HTERT RPE-1 (cell line): ENCODE measurements around the gene NOL6.
"Not testable (repeated sequence)": the region's sequence is repeated elsewhere in the genome, so short reads cannot be mapped to it uniquely, and the experiment has no call there.

ENCODE experiments used
- in situ Hi-C: fragments of 300-500 bp; cut with MboI; formaldehyde crosslinking; loops from 4 replicates; pipeline ENCODE4 v1.14.3; 2020; ENCODE audit warnings: low sequenced_read_pairs

The NOL6 gene, protein sequence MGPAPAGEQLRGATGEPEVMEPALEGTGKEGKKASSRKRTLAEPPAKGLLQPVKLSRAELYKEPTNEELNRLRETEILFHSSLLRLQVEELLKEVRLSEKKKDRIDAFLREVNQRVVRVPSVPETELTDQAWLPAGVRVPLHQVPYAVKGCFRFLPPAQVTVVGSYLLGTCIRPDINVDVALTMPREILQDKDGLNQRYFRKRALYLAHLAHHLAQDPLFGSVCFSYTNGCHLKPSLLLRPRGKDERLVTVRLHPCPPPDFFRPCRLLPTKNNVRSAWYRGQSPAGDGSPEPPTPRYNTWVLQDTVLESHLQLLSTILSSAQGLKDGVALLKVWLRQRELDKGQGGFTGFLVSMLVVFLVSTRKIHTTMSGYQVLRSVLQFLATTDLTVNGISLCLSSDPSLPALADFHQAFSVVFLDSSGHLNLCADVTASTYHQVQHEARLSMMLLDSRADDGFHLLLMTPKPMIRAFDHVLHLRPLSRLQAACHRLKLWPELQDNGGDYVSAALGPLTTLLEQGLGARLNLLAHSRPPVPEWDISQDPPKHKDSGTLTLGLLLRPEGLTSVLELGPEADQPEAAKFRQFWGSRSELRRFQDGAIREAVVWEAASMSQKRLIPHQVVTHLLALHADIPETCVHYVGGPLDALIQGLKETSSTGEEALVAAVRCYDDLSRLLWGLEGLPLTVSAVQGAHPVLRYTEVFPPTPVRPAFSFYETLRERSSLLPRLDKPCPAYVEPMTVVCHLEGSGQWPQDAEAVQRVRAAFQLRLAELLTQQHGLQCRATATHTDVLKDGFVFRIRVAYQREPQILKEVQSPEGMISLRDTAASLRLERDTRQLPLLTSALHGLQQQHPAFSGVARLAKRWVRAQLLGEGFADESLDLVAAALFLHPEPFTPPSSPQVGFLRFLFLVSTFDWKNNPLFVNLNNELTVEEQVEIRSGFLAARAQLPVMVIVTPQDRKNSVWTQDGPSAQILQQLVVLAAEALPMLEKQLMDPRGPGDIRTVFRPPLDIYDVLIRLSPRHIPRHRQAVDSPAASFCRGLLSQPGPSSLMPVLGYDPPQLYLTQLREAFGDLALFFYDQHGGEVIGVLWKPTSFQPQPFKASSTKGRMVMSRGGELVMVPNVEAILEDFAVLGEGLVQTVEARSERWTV

DNA sequence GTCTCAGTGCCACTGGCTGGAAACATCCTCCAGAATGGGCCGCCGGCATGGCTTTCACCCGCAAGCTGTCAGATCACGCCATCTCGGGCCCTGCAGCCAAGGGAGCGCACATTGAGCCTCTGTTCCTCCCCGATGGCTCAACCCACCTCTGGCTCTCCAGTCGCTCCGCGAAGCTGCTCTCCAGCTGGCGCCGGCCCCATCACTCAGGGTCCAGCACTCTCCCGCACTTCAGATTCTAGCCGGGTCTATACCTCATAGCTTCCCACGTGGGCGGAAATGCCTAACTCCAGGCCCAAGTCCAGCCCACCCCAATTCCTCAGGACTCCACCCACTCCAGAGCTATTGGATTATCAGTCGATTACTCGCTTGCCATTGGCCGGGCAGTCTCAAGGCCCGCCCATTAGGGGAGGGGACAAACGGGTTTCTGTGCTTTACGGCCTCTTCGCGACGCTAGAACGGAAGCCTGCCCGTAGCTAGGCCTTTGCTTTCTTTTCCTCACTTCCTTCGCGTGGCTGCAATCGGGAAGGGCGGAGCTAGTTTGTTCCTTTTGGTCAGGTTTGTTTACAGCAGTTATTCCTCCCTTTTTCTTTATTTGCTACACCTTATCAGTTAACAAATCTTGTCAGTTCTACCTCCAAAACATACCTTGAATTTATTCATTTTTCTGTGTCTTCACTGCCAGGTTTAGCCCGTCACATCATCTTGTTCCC lies at the start of gene NOL6:
Gene NOL6, minus strand, starts transcription at position 282 of the 710 bp plus-strand sequence. Its CDS starts 82 bp downstream, at position 200.
- in situ Hi-C loops, result no loop called here

DNA sequence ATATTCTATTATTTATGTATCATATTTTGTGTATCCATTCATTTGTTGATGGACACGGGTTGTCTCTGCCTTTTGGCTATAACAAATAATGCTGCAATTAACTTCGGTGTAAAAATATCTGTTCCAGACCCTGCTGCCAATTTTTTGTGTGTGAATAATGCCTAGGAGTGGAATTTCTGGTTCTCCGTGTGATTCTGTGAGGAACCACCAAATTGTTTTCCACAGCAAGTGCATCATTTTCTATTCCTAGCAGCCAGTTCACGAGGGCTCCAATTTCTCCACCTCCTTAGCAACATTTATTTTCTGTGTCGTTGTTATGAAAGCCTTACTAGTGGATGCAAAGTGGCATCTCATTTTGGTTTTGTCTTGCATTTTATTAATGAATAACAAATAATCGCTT lies 48.1 kb upstream of the NOL6 start:
- in situ Hi-C loops, result not testable (repeated sequence)

DNA sequence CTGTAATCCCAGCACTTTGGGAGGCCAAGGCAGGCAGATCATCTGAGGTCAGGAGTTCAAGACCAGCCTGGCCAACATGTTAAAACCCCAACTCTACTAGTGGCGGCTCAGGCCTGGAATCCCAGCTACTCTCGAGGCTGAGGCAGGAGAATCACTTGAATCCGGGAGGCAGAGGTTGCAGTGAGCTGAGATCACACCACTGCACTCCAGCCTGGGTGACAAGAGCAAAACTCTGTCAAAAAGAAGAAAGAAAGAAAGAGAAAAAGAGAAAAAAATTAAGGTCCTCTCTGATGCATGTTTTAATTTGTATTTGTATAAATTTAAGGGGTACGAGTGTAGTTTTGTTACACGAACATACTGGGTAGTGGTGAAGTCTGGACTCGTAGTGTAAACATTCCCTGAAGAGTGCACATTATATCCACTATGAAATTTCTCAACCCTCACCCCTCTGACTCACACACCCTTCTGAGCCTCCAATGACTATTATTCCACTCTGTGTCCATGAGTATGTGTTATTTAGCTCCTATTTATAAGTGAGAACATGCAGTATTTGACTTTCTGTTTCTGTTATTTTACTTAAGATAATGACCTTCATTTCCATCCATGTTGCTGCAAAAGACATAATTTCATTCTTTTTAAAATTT lies 44.3 kb upstream of the NOL6 start:
- in situ Hi-C loops, result not testable (repeated sequence)

DNA sequence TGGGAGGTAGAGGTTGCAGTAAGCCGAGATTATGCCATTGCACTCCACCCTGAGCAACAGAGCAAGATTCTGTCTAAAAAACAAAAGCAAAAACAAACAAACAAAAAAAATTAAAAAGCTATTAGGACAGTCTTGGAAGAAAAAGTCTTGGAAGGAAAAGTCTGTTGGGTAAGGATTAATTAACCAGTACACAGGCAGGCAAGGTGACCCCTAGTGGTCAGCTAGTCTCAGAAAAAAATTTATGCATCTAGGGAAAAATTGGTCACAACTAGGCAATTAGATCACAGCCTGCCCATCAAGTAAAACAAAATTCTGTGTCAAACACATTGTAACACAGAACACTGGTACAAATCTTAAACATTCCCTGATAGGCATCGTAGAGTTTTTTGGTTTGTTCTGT lies 43.6 kb upstream of the NOL6 start:
- in situ Hi-C loops, result no loop called here

DNA sequence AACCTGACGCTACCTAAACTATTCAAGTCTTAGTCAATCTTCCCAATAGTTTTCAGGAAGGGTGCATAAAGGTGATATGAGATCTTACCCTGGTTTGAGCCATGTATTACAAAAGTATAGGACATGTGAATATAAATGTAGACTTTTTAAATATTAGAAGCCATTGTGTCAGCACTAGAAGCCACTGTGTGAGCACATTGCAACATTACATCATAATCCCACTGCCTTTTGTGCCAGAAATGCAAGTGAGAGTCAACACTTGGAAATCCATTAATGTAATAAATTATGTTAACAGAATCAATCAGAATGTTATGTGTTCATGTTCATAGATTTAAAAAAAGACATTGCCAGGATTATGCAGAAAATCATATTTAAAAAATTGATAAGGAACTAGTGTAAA lies 42.7 kb upstream of the NOL6 start:
- in situ Hi-C loops, result not testable (repeated sequence)

DNA sequence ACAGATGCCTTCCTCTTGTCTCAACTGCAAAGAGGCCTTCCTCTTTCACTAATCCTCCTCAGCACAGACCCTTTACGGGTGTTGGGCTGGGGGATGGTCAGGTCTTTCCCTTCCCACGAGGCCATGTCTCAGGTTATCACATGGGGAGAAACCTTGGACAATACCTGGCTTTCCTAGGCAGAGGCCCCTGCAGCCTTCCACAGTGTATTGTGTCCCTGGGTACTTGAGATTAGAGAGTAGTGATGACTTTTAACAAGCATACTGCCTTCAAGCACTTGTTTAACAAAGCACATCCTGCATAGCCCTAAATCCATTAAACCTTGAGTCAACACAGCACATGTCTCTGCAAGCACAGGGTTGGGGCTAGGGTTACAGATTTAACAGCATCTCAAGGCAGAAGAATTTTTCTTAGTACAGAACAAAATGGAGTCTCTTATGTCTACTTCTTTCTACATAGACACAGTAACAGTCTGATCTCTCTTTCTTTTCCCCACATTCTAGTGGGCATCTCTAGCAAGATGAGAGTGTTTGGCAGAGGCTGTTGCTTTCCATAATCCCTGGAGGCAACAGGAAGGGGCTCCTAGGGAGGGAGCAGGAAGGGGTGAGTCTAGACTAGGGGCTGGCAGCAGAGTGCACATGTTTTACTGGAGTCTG lies 41.7 kb upstream of the NOL6 start:
- in situ Hi-C loops, result not testable (repeated sequence)

DNA sequence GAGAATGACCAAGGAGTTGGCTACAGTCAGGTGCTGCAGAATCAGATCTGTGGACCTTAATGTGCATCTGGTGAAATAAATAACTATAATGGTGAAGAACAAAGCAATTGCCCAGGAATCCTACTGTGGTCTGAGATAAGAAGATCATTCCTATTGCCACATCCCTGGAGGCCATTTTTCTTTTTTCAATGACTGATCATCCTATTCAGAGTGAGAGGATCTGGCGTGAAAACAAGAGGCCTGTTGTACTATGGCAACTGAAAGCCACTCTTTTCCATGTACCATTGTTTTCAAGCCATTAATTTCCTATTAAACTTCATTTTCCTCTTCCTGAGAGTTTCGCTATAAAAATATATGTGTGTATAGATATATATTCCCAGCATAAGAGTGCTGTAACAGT lies 38.8 kb upstream of the NOL6 start:
- in situ Hi-C loops, result not testable (repeated sequence)

DNA sequence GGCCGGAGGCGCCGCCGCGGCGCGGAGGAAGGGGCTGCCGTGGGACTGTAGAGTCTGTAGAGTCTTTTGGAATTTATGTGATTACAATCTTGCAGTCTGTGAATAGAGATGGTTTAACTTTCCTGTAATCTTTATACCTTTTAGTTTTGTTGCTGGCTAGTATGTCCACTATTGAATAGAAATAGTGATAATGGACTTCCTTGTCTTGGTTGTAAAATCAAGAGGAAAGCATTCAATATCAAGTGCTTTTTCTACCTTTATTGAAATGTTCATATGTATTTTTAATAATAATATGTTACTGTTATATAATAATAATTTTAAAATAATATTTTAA lies 37.4 kb upstream of the NOL6 start:
- in situ Hi-C loops, result not testable (repeated sequence)

DNA sequence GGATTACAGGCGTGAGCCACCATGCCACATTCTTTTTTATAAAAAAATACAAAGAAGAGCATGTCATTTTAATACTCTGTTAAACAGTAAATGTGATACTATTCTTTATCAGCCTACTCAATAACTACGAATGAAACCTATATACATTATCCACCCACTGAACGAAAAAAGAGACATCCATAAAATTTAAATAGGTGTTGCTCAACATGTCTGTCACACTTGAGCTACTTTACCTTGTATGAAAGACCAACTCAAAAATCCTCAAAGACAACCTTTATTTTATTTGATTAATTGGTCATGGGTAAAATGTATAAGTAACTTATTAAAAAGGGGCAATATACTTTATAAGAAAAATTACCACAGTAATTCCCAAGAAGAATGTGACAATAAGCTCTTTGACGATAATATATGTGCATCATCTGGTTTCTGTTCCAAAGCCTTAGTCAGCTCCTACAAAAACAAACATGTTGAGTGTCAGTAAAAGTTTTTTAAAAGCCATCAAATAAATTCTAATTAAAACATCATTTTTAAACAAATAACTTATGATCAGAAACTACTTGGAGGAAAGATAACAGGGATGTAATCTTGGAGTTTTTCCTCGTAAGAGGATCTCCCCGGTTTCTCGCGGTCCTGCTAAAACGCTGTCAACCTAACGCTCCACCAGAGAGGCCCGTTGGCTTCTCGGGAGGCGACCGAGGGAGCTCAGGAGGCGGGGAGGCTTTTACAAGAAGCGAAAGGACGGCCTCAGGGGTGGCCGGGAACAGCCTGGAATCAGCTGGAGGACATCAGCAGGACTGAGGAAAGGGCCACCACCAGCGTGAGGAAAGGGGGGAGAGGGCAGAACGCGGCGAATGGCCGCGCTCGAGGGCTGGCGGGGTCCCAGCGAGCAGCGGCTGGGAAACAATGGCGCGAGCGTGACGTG lies 36.8 kb upstream of the NOL6 start:
- in situ Hi-C loops, result no loop called here

DNA sequence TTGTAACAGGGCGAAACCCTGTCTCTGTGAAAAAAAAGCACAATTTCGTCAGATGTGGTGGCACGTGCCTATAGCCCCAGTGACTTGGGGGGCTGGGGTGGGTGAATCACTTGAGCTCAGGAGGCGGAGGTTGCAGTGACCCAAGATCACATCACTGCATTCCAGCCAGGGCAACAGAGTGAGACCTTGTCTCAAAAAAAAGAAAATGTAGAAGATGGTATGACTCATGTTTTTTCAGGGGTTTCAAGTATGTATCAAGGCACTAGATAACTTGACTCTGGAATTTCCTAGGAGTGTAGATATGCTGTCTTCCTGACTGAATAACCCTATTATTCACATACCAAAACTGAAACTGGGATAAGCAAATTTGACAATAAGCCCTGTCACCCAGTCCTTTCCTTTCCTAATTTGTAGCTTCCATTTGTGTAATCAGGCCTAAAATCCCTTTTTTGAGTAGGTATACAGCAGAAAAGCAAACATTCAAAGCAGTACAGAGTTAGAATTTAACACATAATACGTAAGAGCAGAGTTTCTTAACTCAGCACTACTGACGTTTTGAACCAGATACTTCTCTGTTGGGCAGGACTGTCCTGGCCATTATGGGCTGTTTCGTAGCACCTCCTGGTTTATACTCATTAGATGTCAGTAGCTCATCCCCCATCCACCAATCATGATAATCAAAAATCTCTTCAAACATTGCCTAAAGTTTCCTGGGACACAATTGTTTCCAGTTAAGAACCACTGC lies 33.1 kb upstream of the NOL6 start:
- in situ Hi-C loops, result no loop called here

DNA sequence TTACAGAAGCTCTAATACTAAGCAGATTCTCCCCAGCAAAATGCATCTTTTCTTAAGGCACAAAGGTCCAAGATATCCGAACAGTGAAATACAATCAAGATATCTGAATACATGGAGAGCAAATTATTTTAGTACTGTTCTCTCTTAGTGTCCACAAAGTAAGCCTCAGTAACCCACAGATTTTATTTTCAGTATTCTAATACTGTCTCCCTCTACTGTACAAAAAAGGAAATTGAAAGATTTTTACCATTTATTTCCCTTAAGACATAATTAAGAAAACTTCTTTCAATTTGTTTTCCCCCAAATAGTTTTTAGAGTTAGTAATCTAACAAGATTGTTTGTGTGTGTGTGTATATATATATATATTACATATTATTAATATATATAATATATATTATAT lies 24.7 kb upstream of the NOL6 start:
- in situ Hi-C loops, result no loop called here

DNA sequence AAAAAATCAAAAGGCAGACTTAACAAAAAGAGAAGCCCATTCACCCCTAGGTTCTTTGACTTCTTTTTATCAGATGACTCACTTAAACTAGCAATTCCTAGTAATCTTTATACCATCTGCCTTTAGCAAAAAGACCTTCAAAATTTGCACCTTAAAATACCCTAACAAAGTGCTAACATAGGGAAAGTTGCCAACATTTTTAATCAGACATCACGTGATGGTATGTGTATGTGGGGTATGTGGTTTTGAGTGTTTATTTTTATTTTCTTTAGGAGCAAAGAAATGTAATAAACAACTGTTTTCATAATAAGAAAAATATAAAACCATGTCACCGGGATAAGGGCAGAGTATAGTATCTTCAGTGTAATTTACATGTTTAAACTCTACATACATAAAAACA lies 20.1 kb upstream of the NOL6 start:
- in situ Hi-C loops, result not testable (repeated sequence)

DNA sequence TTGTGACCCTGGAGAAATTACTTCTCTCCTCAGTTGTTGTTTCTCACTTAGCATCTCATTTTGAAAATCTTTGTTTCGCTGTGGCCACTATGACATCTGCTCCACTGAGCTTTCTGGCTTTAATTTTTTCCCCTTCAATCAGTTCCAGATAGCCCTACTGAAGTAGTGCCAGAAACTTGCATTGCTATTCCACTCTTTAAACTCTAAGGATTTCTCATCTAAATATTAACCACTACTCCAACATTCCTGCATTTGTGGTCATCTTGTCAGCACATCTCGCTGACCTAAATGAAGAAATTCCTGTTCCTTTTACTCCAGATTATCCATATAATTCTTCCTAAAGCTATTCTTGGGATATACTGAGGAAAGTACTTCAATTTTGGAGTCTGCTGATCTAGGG lies 15.3 kb upstream of the NOL6 start:
- in situ Hi-C loops, result no loop called here

DNA sequence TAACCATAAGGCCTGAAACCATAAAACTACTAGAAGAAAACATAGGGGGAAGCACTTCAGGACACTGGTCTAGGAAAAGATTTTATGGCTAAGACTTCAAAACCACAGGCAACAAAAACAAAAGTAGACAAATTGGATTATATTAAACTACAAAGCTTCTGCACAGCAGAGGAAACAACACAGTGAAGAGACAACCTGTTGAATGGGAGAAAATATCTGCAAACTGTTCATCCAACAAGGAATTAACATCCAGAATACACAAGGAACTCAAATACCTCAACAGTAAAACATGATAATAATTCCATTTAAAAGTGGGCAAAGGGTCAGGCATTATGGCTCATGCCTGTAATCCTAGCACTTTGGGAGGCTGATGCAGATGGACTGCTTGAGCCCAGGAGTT lies 11.6 kb upstream of the NOL6 start:
- in situ Hi-C loops, result not testable (repeated sequence)

DNA sequence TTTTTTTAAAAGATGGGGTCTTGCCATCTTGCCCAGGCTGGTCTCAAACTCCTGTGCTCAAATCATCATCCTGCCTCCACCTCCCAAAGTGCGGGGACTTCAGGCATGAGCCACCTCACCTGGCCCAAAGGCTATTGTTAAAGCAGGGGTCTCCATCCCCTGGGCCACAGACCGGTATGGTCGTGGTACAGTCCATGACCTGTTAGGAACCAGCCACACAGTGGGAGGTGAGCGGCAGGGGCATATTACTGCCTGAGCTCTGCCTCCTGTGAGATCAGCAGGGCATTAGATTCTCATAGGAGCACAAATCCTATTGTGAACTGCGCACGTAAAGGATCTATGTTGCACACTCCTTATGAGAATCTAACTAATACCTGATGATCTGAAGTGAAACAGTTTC lies 7.3 kb upstream of the NOL6 start:
- in situ Hi-C loops, result no loop called here

DNA sequence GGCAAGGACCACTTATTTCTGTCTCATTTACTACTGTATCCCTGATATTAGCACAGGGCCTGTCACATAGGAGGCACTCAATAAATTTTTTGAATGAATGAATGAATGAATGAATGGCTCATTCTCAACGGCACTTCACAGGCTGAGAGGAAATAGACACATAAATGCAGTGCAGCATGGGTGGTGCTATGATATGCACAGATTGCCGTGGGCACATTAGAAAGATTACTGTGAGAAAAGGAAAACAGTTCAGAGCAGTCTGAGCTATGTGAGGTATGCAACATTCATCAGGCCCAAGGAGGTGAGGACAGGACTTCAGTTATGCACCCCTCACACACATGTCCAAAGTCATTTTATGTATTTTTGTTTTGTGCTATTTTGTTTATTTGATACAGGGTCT lies 6.4 kb upstream of the NOL6 start:
- in situ Hi-C loops, result no loop called here

DNA sequence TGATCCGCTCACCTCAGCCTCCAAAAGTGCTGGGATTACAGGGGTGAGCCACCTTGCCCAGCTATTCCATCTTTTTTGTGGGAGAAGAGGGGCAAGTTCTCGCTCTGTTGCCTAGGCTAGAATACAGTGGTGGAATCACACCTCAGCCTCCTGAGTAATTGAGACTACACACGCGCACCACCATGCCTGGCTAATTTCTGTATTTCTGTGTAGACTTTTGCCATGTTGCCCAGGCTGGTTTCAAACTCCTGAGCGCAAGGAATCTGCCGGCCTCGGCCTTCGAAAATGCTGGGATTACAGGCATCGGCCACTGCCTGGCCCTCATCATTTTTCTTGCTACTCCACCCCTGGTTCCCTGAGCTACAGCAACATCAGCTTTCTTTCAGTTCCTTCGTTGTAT lies 2.8 kb upstream of the NOL6 start:
- in situ Hi-C loops, result no loop called here

DNA sequence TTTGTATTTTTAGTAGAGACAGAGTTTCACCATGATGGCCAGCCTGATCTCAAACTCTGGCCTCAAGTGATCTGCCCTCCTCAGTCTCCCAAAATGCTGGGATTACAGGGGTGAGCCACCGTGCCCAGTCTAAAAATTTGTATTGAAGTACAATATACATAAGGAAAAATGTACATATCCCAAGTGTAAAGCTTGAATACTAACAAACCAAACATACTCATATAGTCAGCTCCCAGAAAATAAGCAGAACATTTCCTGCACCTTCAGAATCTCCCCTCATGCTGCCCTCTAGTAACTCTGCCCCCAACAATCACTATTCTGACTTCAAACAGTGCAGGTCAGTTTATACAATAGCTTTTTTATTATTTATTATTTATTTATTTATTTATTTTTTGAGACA lies 1.6 kb upstream of the NOL6 start:
- in situ Hi-C loops, result no loop called here
